NCI-H1105 (cell line): Measurements from ENCODE around the gene CEP43.
A peak's percentile ranks its signal among the peaks of the same experiment; 100 is the strongest.

Experiments used
- DNase-seq: peaks from one replicate; lab custom pipeline; 2025; lab: John Stamatoyannopoulos, UW

The CEP43 gene

GRCh38 chr6:166969390-166970002, 29.7 kb upstream of the CEP43 start:
- no peak for DNase-seq

- no peak for DNase-seq
These were observed 29.1 kb upstream of the CEP43 start for GRCh38 chr6:166970091-166970490.

- DNase-seq = no peak
These were observed 28.4 kb upstream of the CEP43 start for GRCh38 chr6:166970776-166971175.

- DNase-seq = no peak
These were observed 27.9 kb upstream of the CEP43 start for GRCh38 chr6:166971271-166971670.

- no peak for DNase-seq
These were observed 27.1 kb upstream of the CEP43 start for GRCh38 chr6:166972101-166972500.

- DNase-seq = no peak
These were observed 22.6 kb upstream of the CEP43 start for GRCh38 chr6:166976636-166977035.

GRCh38 chr6:166977621-166978525, 21.3 kb upstream of the CEP43 start:
- no peak for DNase-seq

- DNase-seq = no peak
These were observed 18.5 kb upstream of the CEP43 start for GRCh38 chr6:166980738-166981137.

GRCh38 chr6:166987448-166987847, 11.7 kb upstream of the CEP43 start:
- no peak for DNase-seq

GRCh38 chr6:166987930-166988329, 11.3 kb upstream of the CEP43 start:
- no peak for DNase-seq

- DNase-seq = no peak
These were observed 10.5 kb upstream of the CEP43 start for GRCh38 chr6:166988674-166989201.

- peak; percentile 28 for DNase-seq
These were observed 9.7 kb upstream of the CEP43 start for GRCh38 chr6:166989427-166990032.

- no peak for DNase-seq
These were observed 2.8 kb upstream of the CEP43 start for GRCh38 chr6:166996406-166996805.

- no peak for DNase-seq
These were observed 1.8 kb upstream of the CEP43 start for GRCh38 chr6:166997348-166997747.

- DNase-seq = peak; percentile 41
These were observed 1.4 kb upstream of the CEP43 start for GRCh38 chr6:166997768-166998255.

GRCh38 chr6:166998256-166999144, 697 bp upstream of the CEP43 start:
- DNase-seq = no peak

- DNase-seq = no peak
These were observed 672 bp downstream of the CEP43 start for GRCh38 chr6:166999884-167000253.

- DNase-seq = no peak
These were observed 1.6 kb downstream of the CEP43 start for GRCh38 chr6:167000759-167001158.

GRCh38 chr6:167005350-167006159, 6.4 kb downstream of the CEP43 start:
- peak; percentile 37 for DNase-seq

GRCh38 chr6:167007985-167008384, 8.8 kb downstream of the CEP43 start:
- DNase-seq = no peak

GRCh38 chr6:167013067-167013466, 13.9 kb downstream of the CEP43 start:
- DNase-seq = no peak
